KOPT-K1 (cell line): Measurements from ENCODE around the gene CHST12.
"Not testable (repeated sequence)": the region's sequence is repeated elsewhere in the genome, so short reads cannot be mapped to it uniquely, and the experiment has no call there.

Experiments
- H3K27ac ChIP-seq: fragments of 200-600 bp; sonication (generic); 2 replicates; pipeline ENCODE4 v1.5.1; 2016; ENCODE audit warnings: antibody characterized with exemption, mild to moderate bottlenecking, low read depth, low read length; ENCODE audit not compliant: poor library complexity, severe bottlenecking
- H3K36me3 ChIP-seq: fragments of 200-600 bp; sonication (generic); 2 replicates; pipeline ENCODE4 v1.5.1; 2017; ENCODE audit warnings: antibody characterized with exemption, mild to moderate bottlenecking, low read length, moderate library complexity; ENCODE audit not compliant: insufficient read depth
- H3K9me3 ChIP-seq: fragments of 200-600 bp; sonication (generic); 2 replicates; pipeline ENCODE4 v1.5.1; 2017; ENCODE audit warnings: antibody characterized with exemption, low read length, mild to moderate bottlenecking; ENCODE audit not compliant: insufficient read depth, poor library complexity, severe bottlenecking

Gene CHST12

GRCh38 chr7:2405601-2406345 is 2.4 kb downstream of the CHST12 start:
- peak overlapping the region; percentile 98 for H3K27ac ChIP-seq
- H3K9me3 ChIP-seq = no peaks in the 10 kb centered on the region
- peaks cover 13% of the 10 kb centered on the region for H3K36me3 ChIP-seq

DNA sequence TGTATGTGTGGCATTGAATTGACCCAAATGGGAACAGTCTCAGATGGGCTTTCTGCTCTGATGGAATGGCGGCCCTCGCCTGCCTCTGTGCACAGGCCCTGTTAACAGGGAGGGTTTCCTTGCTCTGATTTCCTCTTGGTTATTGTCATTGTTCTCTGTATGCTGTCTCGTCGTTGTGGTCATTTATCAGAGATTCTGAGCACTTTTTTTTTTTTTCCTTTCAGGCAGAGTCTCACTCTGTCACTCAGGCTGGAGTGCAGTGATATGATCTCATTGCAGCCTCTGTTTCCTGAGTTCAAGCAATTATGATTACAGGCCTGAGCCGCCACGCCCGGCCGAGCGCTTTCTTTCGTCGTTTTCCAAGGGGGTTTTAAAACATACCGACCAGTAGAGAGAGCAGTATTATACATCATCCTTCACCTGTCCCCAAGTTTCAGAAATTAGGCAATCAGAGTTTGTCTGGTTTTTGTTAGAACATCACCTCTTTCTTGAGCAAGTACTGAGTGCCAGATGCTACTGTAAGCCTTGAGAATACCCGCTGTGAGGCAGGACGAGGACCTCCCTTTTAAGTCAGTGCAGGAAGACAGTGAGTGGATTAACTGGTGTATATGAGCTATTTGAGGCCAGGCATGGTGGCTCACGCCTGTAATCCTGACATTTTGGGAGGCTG is 6.5 kb downstream of the CHST12 start:
- Histone ChIP-seq H3K36me3 (peaks cover 35% of the 10 kb centered on the region), H3K27ac (peak overlapping the region; percentile 98), H3K9me3 (no peaks in the 10 kb centered on the region)

DNA sequence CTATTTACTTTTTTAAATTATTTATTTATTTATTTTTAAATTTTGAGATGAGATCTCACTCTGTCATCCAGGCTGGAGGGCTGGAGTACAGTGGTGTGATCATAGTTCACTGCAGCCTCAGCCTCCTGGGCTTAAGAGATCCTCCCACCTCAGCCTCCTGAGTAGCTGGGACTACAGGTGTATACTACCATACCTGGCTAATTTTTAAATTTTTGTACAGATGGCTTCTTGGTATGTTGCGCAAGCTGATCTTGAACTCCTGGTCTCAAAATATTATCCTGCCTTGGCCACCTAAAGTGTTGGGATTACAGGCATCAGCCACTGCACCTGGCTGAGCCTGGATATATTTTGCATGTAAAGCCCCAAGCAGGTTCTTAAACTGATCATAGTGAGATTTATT is 7.6 kb downstream of the CHST12 start:
- H3K36me3 ChIP-seq = peaks cover 46% of the 10 kb centered on the region
- H3K27ac ChIP-seq = peak overlapping the region; percentile 98
- no peaks in the 10 kb centered on the region for H3K9me3 ChIP-seq

DNA sequence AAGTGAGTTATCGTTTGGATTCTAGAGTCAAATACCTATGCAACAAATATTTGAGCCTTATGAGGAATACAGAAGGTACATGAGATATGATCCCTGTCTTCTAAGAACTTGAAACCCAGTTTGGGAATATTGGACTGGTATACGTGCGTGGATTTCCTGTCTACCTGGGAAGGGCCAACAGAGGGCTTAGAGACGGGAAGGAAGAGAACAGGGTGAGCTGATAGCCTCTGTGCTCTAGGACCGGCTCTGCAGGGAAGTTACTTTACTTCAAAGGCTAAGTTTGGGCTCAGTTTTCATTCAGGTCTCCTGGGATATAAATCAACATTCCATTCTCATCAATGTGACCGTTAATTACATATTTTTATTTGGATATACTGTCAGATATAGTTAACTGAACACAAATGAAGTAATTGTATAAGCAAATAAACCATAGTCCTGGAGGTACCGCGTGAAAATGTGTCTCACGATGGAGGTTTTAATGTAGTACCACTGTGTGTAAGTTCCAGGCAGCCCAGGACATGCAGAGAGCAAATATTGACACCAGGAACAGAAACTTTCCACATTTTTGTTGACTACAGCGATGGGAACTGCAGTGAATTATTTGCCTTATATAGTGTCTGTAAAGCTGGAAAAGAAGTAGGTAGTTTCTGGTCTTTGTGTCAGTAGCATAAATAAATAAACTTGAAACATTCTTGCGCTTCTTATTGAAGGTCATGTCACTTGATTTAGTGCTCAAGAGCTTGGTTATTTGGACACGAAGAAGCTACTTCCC is 8.6 kb downstream of the CHST12 start:
- Histone ChIP-seq H3K36me3 (peaks cover 50% of the 10 kb centered on the region), H3K27ac (peak overlapping the region; percentile 47)

GRCh38 chr7:2412587-2413201 is 9.3 kb downstream of the CHST12 start:
- peaks cover 52% of the 10 kb centered on the region for H3K36me3 ChIP-seq
- H3K27ac ChIP-seq = peak overlapping the region; percentile 47

More for the DNA sequence above, 8.6 kb downstream of the CHST12 start:
- H3K9me3 ChIP-seq = no peaks in the 10 kb centered on the region

DNA sequence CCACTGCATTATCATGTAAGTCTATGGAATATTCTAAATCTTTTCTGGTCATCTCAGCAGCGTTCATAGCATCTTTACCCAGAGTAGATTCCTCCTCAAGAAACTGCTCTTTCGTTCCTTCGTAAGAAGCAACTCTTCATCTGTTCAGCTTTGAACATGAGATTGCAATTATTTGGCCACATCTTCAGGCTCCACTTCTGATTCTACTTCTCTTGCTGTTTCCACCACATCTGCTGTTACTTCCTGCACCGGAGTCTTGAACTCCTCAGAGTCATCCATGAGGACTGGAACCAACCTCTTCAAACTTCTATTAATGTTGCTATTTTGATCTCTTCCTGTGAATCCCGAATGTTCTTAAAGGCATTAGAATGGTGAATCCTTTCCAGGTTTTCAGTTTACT is 12.7 kb downstream of the CHST12 start:
- H3K27ac ChIP-seq = peak overlapping the region; percentile 22
- peaks cover 65% of the 10 kb centered on the region for H3K36me3 ChIP-seq
- no peaks in the 10 kb centered on the region for H3K9me3 ChIP-seq

More at GRCh38 chr7:2412587-2413201, 9.3 kb downstream of the CHST12 start:
- H3K9me3 ChIP-seq = no peaks in the 10 kb centered on the region

DNA sequence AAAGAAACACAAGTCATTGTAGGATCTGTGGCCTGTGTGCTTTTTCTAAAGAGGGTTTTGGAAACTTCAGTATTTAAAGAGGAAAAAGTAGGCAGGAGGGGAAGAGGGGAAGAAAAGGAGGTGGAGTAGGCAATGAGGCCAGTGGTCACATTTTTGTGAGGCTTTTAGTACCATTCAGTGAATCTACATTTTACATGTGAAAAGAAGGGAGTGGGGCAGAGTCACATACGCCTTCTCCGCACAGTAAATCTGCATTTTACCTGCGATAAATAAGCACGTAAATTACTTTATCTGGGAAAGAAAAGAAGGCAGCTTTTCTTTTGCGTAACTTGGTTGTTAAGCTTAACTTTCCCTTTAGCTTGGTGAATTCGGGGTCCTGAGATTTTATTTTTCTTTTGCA is 13.2 kb downstream of the CHST12 start:
- peak overlapping the region; percentile 22 for H3K27ac ChIP-seq
- no peaks in the 10 kb centered on the region for H3K9me3 ChIP-seq
- H3K36me3 ChIP-seq = peaks cover 68% of the 10 kb centered on the region

DNA sequence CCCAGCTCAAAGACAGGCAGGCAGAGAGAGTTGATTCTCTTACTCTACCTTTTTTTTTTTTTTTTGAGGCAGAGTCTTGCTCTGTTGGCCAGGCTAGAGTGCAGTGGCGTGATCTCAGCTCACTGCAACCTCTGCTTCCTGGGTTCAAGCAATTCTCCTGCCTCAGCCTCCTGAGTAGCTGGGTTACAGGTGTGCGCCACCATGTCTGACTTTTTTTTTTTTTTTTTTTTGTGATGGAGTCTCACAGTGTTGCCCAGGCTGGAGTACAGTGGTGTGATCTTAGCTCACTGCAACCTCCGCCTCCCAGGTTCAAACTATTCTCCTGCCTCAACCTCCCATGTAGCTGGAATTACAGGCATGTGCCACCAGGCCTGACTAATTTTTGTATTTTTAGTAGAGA is 13.8 kb downstream of the CHST12 start:
- H3K27ac ChIP-seq = peak overlapping the region; percentile 61
- H3K9me3 ChIP-seq = not testable (repeated sequence)
- peaks cover 63% of the 10 kb centered on the region for H3K36me3 ChIP-seq

GRCh38 chr7:2417981-2418481 is 14.6 kb downstream of the CHST12 start:
- Histone ChIP-seq H3K27ac (peak overlapping the region; percentile 61), H3K36me3 (peaks cover 61% of the 10 kb centered on the region), H3K9me3 (no peaks in the 10 kb centered on the region)

- peaks cover 70% of the 10 kb centered on the region for H3K36me3 ChIP-seq
- H3K27ac ChIP-seq = no peak overlapping the region
- H3K9me3 ChIP-seq = no peaks in the 10 kb centered on the region
These were observed 17.0 kb downstream of the CHST12 start for GRCh38 chr7:2420216-2420933.

- no peaks in the 10 kb centered on the region for H3K9me3 ChIP-seq
- peaks cover 70% of the 10 kb centered on the region for H3K36me3 ChIP-seq
- peak overlapping the region; percentile 22 for H3K27ac ChIP-seq
These were observed 18.5 kb downstream of the CHST12 start for GRCh38 chr7:2421943-2422310.

GRCh38 chr7:2425749-2426148 is 22.3 kb downstream of the CHST12 start:
- Histone ChIP-seq H3K9me3 (peaks cover 2% of the 10 kb centered on the region), H3K36me3 (peaks cover 75% of the 10 kb centered on the region), H3K27ac (peak overlapping the region; percentile 17)

DNA sequence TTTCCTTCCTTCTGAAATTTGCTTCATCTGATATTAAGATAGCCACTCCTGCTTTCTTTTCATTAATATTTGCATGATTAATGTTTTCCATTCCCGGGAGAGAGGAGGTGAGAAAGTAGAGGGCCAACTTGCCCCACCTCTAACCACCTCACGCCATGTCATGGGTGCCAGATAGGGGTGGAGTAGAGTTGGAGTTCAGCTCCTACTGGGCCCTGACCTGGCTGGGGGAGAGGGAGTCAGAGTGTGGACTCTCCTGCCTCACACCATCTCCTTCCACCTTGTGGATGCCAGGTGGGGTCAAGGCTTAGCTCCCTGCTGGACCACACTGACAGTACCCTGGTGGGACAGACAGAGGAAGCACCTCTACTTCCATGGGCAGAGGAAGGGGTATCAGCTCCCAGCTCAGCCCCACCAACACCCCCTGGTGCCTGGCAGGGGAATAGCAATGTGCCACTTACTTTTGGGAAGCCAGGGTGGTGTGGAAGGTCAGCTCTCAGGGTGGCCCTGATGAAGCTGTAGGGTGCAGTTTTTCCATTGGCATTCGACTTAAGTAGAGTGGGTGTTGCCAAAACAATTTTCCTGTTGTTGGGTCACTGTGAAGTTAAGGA is 28.0 kb downstream of the CHST12 start:
- peaks cover 85% of the 10 kb centered on the region for H3K36me3 ChIP-seq

More for the DNA sequence above, 28.0 kb downstream of the CHST12 start:
- H3K27ac ChIP-seq = peak overlapping the region; percentile 21
- peaks cover 7% of the 10 kb centered on the region for H3K9me3 ChIP-seq
